Neural cell (in vitro differentiated cells): ENCODE measurements around the gene BLTP3B. TPM values are rescaled to one million over a fixed set of nuclear protein-coding genes. Genes with fewer than 3 reads are reported as not detected.

ENCODE experiments used
- H2AFZ ChIP-seq: fragments of 200-600, 300-800 bp; sonication (generic), shearing (Covaris generic); 2 replicates; pipeline ENCODE4 v1.6.0; 2014; ENCODE audit warnings: low read depth, mild to moderate bottlenecking, antibody characterized with exemption, low read length, moderate library complexity
- H3F3A ChIP-seq: fragments of 200-600 bp; shearing (Covaris generic); 2 replicates; pipeline ENCODE4 v1.6.1; 2016; ENCODE audit warnings: mild to moderate bottlenecking, moderate library complexity, mixed read lengths, antibody characterized with exemption, low read length; ENCODE audit not compliant: insufficient read depth, poor library complexity, severe bottlenecking
- H3K27ac ChIP-seq: fragments of 200-600, 300-800 bp; sonication (generic), shearing (Covaris generic); 2 replicates; pipeline ENCODE4 v1.5.1; 2014; ENCODE audit warnings: mild to moderate bottlenecking, low read length, moderate library complexity
- H3K27me3 ChIP-seq: fragments of 300-800, 200-600 bp; sonication (generic), shearing (Covaris generic); 2 replicates; pipeline ENCODE4 v1.6.0; 2014; ENCODE audit warnings: mild to moderate bottlenecking, low read depth, low read length, moderate library complexity; ENCODE audit not compliant: insufficient read depth
- H3K36me3 ChIP-seq: fragments of 300-800, 200-600 bp; sonication (generic), shearing (Covaris generic); 2 replicates; pipeline ENCODE4 v1.5.1; 2014; ENCODE audit warnings: mild to moderate bottlenecking, antibody characterized with exemption, low read length, moderate library complexity; ENCODE audit not compliant: insufficient read depth
- H3K4me2 ChIP-seq: fragments of 300-800, 200-600 bp; sonication (generic), shearing (Covaris generic); 2 replicates; pipeline ENCODE4 v1.6.0; 2014; ENCODE audit warnings: mild to moderate bottlenecking, low read length
- H3K4me3 ChIP-seq: fragments of 300-800, 200-600 bp; sonication (generic), shearing (Covaris generic); 2 replicates; pipeline ENCODE4 v1.5.1; 2014; ENCODE audit warnings: mild to moderate bottlenecking, low read length, moderate library complexity
- H3K79me2 ChIP-seq: fragments of 200-600 bp; shearing (Covaris generic); replicated peaks from 2 replicates; pipeline ENCODE4 v1.6.0; 2014; ENCODE audit warnings: mild to moderate bottlenecking, low read length, moderate library complexity; ENCODE audit not compliant: insufficient read depth
- H3K9ac ChIP-seq: fragments of 300-800, 200-600 bp; sonication (generic), shearing (Covaris generic); 2 replicates; pipeline ENCODE4 v1.6.1; 2016; ENCODE audit warnings: mild to moderate bottlenecking, low read length, mixed read lengths
- H3K9me2 ChIP-seq: fragments of 200-600 bp; shearing (Covaris generic); 2 replicates; pipeline ENCODE4 v1.6.1; 2016; ENCODE audit warnings: mild to moderate bottlenecking, low read length, mixed read lengths; ENCODE audit not compliant: insufficient read depth
- H3K9me3 ChIP-seq: fragments of 200-600, 300-800 bp; sonication (generic), shearing (Covaris generic); 2 replicates; pipeline ENCODE4 v1.6.1; 2016; ENCODE audit warnings: mild to moderate bottlenecking, mixed run types, low read length, moderate library complexity, mixed read lengths
- H4K20me1 ChIP-seq: fragments of 200-600 bp; shearing (Covaris generic); 2 replicates; pipeline ENCODE4 v1.6.1; 2016; ENCODE audit warnings: mild to moderate bottlenecking, mixed run types; ENCODE audit not compliant: insufficient read depth
- CTCF ChIP-seq: fragments of 450-650 bp; IDR thresholded peaks from 2 replicates; pipeline ENCODE4 v1.5.1; 2014; ENCODE audit warnings: antibody characterized with exemption, mild to moderate bottlenecking, moderate library complexity; ENCODE audit not compliant: poor library complexity, severe bottlenecking
- EP300 ChIP-seq: fragments of 450-650 bp; conservative IDR thresholded peaks from 2 replicates; pipeline ENCODE4 v1.6.1; 2014; ENCODE audit warnings: antibody characterized with exemption, mild to moderate bottlenecking, moderate library complexity; ENCODE audit not compliant: poor library complexity, severe bottlenecking
- EZH2 ChIP-seq: fragments of 200-600, 300-800 bp; shearing (Covaris generic), sonication (generic); IDR thresholded peaks from 2 replicates; pipeline ENCODE4 v1.6.1; 2014; ENCODE audit warnings: antibody characterized with exemption, low read length, borderline replicate concordance, mild to moderate bottlenecking; ENCODE audit not compliant: insufficient read depth, poor library complexity, severe bottlenecking
- MXI1 ChIP-seq: fragments of 450-650 bp; conservative IDR thresholded peaks from 2 replicates; pipeline ENCODE4 v1.6.1; 2014; ENCODE audit warnings: antibody characterized with exemption, mild to moderate bottlenecking; ENCODE audit not compliant: poor library complexity, severe bottlenecking
- POLR2AphosphoS5 ChIP-seq: IDR thresholded peaks from 2 replicates; pipeline ENCODE4 v1.6.1; 2012
- RAD21 ChIP-seq: fragments of 450-650 bp; conservative IDR thresholded peaks from 2 replicates; pipeline ENCODE4 v1.6.1; 2014; ENCODE audit warnings: antibody characterized with exemption, mild to moderate bottlenecking, moderate library complexity
- SMC3 ChIP-seq: fragments of 450-650 bp; conservative IDR thresholded peaks from 2 replicates; pipeline ENCODE4 v1.6.1; 2014; ENCODE audit warnings: antibody characterized with exemption, mild to moderate bottlenecking, moderate library complexity; ENCODE audit not compliant: poor library complexity
- TAF1 ChIP-seq: IDR thresholded peaks from 2 replicates; pipeline ENCODE4 v1.6.1; 2012; ENCODE audit warnings: low read depth
- polyA plus RNA-seq: library from polyadenylated mRNA; depleted of rRNA; stranded (reverse); fragments of >200 nt; gene quantifications from 2 replicates; pipeline ENCODE4 v1.2.3, GENCODE V29; 2014
- TF ChIP-seq, protein P1 (sequence below): IDR thresholded peaks from 2 replicates; pipeline ENCODE4 v1.6.1; 2012; ENCODE audit warnings: borderline replicate concordance

Gene BLTP3B
- polyA plus RNA-seq, 1 donor from 2014 or later: 31.6 TPM

- H3F3A ChIP-seq: no peaks in the 10 kb centered on the region
- TF ChIP-seq TAF1: no peak
- no peak for TF ChIP-seq POLR2AphosphoS5
- TF ChIP-seq MXI1: no peak
- no peak for TF ChIP-seq RAD21
- TF ChIP-seq, protein P1, sequence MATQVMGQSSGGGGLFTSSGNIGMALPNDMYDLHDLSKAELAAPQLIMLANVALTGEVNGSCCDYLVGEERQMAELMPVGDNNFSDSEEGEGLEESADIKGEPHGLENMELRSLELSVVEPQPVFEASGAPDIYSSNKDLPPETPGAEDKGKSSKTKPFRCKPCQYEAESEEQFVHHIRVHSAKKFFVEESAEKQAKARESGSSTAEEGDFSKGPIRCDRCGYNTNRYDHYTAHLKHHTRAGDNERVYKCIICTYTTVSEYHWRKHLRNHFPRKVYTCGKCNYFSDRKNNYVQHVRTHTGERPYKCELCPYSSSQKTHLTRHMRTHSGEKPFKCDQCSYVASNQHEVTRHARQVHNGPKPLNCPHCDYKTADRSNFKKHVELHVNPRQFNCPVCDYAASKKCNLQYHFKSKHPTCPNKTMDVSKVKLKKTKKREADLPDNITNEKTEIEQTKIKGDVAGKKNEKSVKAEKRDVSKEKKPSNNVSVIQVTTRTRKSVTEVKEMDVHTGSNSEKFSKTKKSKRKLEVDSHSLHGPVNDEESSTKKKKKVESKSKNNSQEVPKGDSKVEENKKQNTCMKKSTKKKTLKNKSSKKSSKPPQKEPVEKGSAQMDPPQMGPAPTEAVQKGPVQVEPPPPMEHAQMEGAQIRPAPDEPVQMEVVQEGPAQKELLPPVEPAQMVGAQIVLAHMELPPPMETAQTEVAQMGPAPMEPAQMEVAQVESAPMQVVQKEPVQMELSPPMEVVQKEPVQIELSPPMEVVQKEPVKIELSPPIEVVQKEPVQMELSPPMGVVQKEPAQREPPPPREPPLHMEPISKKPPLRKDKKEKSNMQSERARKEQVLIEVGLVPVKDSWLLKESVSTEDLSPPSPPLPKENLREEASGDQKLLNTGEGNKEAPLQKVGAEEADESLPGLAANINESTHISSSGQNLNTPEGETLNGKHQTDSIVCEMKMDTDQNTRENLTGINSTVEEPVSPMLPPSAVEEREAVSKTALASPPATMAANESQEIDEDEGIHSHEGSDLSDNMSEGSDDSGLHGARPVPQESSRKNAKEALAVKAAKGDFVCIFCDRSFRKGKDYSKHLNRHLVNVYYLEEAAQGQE: no peak
- no peak for TF ChIP-seq EP300
- TF ChIP-seq EZH2: no peak
- TF ChIP-seq SMC3: no peak
- TF ChIP-seq CTCF: no peak
- H3K4me2 ChIP-seq: no peak overlapping the region
- H3K9me2 ChIP-seq: no peaks in the 10 kb centered on the region
- no peaks in the 10 kb centered on the region for H3K79me2 ChIP-seq
- H3K27ac ChIP-seq: no peak overlapping the region
- H3K4me3 ChIP-seq: no peak overlapping the region
- no peaks in the 10 kb centered on the region for H3K9me3 ChIP-seq
- no peaks in the 10 kb centered on the region for H3K27me3 ChIP-seq
- H2AFZ ChIP-seq: no peak overlapping the region
- no peak overlapping the region for H3K9ac ChIP-seq
- no peaks in the 10 kb centered on the region for H4K20me1 ChIP-seq
- H3K36me3 ChIP-seq: no peaks in the 10 kb centered on the region
These were observed 27.7 kb upstream of the BLTP3B start for GRCh38 chr12:100170313-100170858.

DNA sequence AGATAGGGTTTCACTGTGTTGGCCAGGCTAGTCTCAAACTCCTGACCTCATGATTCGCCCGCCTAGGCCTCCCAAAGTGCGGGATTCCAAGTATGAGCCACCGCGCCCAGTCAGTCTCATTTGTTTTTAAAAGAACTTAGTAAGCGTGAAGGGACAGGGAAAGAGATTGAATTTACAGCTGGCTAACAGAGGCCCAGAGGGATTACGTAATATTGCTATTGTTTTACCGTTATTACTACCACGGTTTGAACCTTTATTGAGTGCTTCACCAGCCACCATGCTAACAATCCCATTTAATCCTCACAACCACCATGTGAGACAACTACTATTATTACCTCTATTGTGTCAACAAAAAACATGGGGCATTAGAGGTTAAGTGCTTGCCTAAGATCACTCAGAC is 26.7 kb upstream of the BLTP3B start:
- no peaks in the 10 kb centered on the region for H3K79me2 ChIP-seq
- H3K9me2 ChIP-seq: no peaks in the 10 kb centered on the region
- H3K27ac ChIP-seq: no peak overlapping the region
- TF ChIP-seq, protein P1: no peak
- TF ChIP-seq CTCF (no peak), TAF1 (no peak), MXI1 (no peak), RAD21 (no peak), EP300 (no peak), POLR2AphosphoS5 (no peak), EZH2 (no peak), SMC3 (no peak)
- H3K4me3 ChIP-seq: no peak overlapping the region
- no peak overlapping the region for H2AFZ ChIP-seq
- no peaks in the 10 kb centered on the region for H3K9me3 ChIP-seq
- no peaks in the 10 kb centered on the region for H3K36me3 ChIP-seq
- no peaks in the 10 kb centered on the region for H3K27me3 ChIP-seq
- no peak overlapping the region for H3K4me2 ChIP-seq
- H3F3A ChIP-seq: no peaks in the 10 kb centered on the region
- no peaks in the 10 kb centered on the region for H4K20me1 ChIP-seq
- no peak overlapping the region for H3K9ac ChIP-seq
